Fibroblast of pulmonary artery (primary cell): ENCODE data around the gene HDAC10.

ENCODE experiments used
- DNase-seq: peaks from one replicate; pipeline ENCODE4 v3.0.0-alpha.2; 2010; ENCODE audit warnings: low read depth
- H3K4me3 ChIP-seq: replicated peaks from 2 replicates; pipeline ENCODE4 v1.5.1; 2011; ENCODE audit warnings: low read depth, mild to moderate bottlenecking, control low read depth, low read length, moderate library complexity
- TF ChIP-seq, protein P1 (sequence below): IDR thresholded peaks from 2 replicates; pipeline ENCODE4 v1.5.1; 2011; ENCODE audit warnings: mild to moderate bottlenecking, control low read depth, low read length, inconsistent platforms; ENCODE audit errors: missing control alignments

Gene HDAC10

DNA sequence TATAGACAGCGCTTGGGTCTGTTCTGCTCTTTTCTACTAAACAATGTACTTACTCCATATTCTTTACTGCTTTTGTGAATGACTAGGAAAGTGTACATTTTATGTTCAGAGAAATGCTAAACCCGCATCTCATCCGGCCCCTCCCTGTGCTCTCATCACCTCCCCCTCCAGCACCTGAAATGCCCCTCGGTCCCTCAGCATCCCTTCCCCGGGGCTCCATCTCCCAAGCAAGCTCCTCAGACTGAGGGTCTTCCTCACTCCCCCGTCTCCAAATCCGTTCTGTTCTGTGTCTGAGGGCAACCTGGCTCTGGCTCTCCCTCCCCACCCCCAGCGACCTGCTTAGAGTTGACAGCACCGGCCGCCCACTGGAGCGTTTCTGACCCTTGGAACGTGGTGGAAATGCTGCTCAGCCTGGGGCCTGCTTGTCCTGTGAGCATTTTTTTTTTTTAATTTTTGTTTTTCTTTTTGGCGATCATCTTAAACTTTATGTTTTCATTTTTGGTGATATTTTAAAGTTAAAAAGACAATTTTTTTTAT lies 48.9 kb downstream of the HDAC10 start:
- peak overlapping the region; percentile 68 for H3K4me3 ChIP-seq
- TF ChIP-seq, protein P1, sequence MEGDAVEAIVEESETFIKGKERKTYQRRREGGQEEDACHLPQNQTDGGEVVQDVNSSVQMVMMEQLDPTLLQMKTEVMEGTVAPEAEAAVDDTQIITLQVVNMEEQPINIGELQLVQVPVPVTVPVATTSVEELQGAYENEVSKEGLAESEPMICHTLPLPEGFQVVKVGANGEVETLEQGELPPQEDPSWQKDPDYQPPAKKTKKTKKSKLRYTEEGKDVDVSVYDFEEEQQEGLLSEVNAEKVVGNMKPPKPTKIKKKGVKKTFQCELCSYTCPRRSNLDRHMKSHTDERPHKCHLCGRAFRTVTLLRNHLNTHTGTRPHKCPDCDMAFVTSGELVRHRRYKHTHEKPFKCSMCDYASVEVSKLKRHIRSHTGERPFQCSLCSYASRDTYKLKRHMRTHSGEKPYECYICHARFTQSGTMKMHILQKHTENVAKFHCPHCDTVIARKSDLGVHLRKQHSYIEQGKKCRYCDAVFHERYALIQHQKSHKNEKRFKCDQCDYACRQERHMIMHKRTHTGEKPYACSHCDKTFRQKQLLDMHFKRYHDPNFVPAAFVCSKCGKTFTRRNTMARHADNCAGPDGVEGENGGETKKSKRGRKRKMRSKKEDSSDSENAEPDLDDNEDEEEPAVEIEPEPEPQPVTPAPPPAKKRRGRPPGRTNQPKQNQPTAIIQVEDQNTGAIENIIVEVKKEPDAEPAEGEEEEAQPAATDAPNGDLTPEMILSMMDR: no peak
- DNase-seq: no peak

DNA sequence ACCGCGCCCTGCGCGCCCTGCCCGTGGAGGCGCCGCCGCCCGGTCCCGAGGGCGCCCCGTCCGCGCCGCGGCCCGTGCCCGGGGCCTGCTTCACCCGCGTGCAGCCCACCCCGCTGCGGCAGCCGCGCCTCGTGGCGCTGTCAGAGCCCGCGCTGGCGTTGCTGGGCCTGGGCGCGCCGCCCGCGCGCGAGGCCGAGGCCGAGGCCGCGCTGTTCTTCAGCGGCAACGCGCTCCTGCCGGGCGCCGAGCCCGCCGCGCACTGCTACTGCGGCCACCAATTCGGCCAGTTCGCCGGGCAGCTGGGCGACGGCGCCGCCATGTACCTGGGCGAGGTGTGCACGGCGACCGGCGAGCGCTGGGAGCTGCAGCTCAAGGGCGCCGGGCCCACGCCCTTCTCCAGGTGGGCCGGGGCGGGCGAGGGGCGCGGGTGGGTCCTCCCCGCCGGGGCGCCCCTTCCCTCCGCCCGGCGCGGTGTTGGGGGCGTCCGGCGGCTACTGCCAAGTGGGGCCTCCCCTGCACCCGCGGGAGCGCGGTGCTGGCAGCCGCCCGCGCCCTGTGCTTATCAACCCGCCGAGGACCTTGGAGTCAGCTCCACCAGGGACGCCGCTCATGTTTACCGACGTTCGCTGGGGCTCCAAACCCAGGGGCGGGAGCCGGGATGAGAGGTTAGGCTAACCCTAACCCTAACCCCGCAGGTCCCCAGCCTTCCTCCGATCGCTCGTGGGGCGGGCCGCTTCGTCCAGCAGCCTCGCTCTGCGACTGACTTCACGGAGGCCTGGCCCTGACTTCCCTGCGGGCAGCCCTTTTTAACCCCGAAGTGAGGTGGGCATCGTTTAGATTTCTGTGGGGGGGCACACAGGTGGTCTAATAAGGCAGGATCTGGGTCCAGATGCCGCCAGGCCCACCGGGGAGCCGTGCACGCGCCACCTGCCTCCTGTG lies 49.6 kb downstream of the HDAC10 start:
- DNase-seq: no peak

DNA sequence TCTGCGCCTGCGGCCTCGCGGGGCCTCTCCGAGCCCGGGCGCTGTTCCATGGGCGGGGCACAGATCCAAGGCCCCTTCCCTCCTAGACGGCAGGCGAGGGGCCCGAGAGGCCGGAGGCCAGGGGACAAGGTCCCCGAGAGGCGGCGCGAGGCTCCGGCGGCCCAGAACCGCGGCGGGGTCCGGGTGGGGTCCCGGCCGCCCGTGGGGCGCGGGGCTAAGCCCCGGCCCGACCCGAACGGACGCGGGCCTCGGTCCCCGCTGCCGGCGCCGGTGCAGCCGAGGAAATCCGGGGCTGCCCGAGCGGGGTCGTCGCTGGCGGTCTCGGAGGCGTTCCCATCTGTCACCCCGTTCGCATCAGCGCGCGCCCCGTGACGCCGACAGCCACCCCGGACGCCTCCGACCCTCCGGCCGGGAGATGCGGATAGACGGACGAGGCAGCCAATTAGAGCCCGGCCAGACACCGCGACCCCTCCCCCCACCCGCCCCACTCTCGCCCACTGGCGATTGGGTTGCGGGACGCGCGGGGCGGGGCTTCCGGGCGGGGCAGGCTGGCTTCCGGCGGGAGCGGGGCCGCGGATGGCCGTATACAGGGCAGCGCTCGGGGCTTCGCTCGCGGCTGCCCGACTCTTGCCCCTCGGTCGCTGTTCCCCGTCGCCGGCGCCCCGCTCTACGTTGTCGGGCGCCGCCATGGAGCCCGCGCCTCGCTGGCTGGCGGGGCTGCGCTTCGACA lies 50.4 kb downstream of the HDAC10 start, which contains the start of gene SELENOO:
TSS of gene SELENOO (plus strand) at position 551 of the 730 bp plus-strand sequence. CDS start at position 577, 26 bp downstream.
- peak; percentile 86 for DNase-seq
- TF ChIP-seq, protein P1: no peak
- H3K4me3 ChIP-seq: peak within 1 kb of the TSS; percentile 68

More for the DNA sequence above, 49.6 kb downstream of the HDAC10 start:
- H3K4me3 ChIP-seq: peak overlapping the region; percentile 68
- TF ChIP-seq, protein P1: no peak

DNA sequence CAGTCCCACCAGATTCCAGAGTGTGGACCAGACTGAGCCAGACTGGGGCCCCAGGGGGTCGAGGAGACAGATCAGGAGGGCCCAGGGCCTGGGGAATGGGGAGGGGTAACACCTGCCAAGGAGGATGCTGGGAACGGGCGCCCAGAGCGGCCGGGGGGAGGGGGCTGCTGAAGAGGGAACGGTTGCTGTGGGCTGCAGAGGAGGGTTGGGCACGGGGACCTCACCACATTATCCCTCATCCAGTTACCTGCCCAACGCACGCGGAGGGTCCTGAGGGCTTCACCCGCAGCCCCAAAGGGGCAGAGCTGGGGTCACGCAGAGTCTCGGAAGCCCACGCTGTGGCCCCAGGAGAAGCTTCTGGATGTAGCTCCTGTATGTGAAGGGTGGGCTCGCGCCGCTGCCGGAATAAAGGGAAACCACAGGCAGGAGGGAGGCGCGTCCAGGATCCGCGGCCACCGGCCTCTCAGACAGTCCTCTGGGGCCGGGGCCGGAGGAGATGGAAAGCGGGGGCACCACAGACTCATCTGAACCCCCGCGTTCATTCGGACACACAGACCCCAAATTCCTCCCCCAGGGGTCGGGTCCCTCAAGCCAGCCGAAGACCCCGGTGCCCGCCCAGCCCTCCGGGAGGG lies 51.1 kb downstream of the HDAC10 start:
- peak overlapping the region; percentile 68 for H3K4me3 ChIP-seq

DNA sequence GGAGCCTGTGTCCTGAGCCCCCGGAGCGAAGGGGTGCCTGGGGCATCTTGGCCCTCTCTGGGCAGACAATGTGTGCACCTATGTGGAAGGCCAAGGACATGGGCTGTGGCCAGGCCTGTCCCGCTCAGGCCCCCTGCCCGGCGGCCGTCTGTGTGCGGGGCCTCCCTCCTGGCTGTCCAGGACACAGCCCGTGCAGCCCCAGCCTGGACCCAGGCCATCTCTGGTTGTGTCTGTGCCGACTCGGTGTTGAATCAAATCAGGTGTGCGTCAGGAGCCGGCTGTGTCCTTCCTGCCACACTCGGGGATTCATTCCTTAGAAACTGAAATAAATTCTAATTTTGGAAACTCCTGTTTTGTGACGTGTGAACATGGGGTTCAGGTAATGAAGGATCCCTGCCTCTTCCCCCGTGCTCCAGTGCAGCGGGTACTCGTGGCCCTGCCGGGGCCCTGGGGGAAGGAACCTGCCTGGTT lies 51.8 kb downstream of the HDAC10 start:
- TF ChIP-seq, protein P1: no peak
- no peak for DNase-seq
- H3K4me3 ChIP-seq: no peak overlapping the region

More for the DNA sequence above, 51.1 kb downstream of the HDAC10 start:
- DNase-seq: no peak
- TF ChIP-seq, protein P1: no peak

DNA sequence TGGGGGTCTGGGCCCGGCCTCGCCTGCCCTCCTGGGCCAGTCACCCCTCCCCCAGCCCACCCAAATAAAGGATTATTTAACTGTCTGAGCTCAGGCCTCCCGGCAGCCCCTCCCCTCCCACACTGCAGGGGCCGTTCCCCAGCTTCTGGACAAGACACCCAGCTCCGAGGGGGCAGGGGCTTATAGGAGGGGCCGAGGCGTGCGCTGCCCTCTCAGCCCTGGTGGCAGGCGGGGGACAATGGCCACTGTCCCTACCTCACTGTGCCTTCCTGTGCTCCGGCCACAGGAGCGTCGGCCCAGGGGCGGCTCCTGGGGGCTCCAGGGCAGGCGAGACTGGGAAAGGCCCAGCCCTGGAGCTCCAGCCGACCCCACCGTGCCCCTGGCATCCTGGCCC lies 52.4 kb downstream of the HDAC10 start:
- H3K4me3 ChIP-seq: no peak overlapping the region
- DNase-seq: no peak
- TF ChIP-seq, protein P1: no peak
